Neural cell (in vitro differentiated cells): Measurements from ENCODE around the gene SLC6A19.

Source experiments
- EP300 ChIP-seq: fragments of 450-650 bp; conservative IDR thresholded peaks from 2 replicates; pipeline ENCODE4 v1.6.1; 2014; ENCODE audit warnings: antibody characterized with exemption, mild to moderate bottlenecking, moderate library complexity; ENCODE audit not compliant: poor library complexity, severe bottlenecking
- EZH2 ChIP-seq: fragments of 200-600, 300-800 bp; shearing (Covaris generic), sonication (generic); IDR thresholded peaks from 2 replicates; pipeline ENCODE4 v1.6.1; 2014; ENCODE audit warnings: antibody characterized with exemption, low read length, borderline replicate concordance, mild to moderate bottlenecking; ENCODE audit not compliant: insufficient read depth, poor library complexity, severe bottlenecking
- MXI1 ChIP-seq: fragments of 450-650 bp; conservative IDR thresholded peaks from 2 replicates; pipeline ENCODE4 v1.6.1; 2014; ENCODE audit warnings: antibody characterized with exemption, mild to moderate bottlenecking; ENCODE audit not compliant: poor library complexity, severe bottlenecking
- POLR2AphosphoS5 ChIP-seq: IDR thresholded peaks from 2 replicates; pipeline ENCODE4 v1.6.1; 2012
- RAD21 ChIP-seq: fragments of 450-650 bp; conservative IDR thresholded peaks from 2 replicates; pipeline ENCODE4 v1.6.1; 2014; ENCODE audit warnings: antibody characterized with exemption, mild to moderate bottlenecking, moderate library complexity
- TAF1 ChIP-seq: IDR thresholded peaks from 2 replicates; pipeline ENCODE4 v1.6.1; 2012; ENCODE audit warnings: low read depth
- TF ChIP-seq, protein P1 (sequence below): fragments of 450-650 bp; IDR thresholded peaks from 2 replicates; pipeline ENCODE4 v1.5.1; 2014; ENCODE audit warnings: antibody characterized with exemption, mild to moderate bottlenecking, moderate library complexity; ENCODE audit not compliant: poor library complexity, severe bottlenecking
- TF ChIP-seq, protein P2 (sequence below): IDR thresholded peaks from 2 replicates; pipeline ENCODE4 v1.6.1; 2012; ENCODE audit warnings: borderline replicate concordance

DNA sequence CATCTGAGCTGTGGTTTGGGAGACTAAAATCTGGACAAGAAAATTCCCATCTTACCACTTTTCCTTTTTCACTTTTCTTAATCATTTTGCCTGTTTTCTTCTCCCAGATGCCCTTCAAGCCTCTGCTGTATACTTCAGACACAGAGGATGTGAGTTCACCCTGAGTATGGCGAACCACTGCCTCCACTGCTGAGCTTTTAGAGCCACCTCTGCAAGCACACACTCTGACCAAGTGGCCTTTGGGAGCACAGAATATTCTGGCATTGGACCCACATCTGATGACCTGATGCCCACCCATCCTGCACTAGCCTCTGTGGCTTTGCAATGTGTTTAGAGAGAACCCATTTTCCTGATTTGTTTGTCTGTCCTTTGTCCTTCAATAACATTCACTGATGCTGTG is 61.0 kb downstream of the SLC6A19 start:
- TF ChIP-seq, protein P1, sequence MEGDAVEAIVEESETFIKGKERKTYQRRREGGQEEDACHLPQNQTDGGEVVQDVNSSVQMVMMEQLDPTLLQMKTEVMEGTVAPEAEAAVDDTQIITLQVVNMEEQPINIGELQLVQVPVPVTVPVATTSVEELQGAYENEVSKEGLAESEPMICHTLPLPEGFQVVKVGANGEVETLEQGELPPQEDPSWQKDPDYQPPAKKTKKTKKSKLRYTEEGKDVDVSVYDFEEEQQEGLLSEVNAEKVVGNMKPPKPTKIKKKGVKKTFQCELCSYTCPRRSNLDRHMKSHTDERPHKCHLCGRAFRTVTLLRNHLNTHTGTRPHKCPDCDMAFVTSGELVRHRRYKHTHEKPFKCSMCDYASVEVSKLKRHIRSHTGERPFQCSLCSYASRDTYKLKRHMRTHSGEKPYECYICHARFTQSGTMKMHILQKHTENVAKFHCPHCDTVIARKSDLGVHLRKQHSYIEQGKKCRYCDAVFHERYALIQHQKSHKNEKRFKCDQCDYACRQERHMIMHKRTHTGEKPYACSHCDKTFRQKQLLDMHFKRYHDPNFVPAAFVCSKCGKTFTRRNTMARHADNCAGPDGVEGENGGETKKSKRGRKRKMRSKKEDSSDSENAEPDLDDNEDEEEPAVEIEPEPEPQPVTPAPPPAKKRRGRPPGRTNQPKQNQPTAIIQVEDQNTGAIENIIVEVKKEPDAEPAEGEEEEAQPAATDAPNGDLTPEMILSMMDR: no peak
- TF ChIP-seq, protein P2, sequence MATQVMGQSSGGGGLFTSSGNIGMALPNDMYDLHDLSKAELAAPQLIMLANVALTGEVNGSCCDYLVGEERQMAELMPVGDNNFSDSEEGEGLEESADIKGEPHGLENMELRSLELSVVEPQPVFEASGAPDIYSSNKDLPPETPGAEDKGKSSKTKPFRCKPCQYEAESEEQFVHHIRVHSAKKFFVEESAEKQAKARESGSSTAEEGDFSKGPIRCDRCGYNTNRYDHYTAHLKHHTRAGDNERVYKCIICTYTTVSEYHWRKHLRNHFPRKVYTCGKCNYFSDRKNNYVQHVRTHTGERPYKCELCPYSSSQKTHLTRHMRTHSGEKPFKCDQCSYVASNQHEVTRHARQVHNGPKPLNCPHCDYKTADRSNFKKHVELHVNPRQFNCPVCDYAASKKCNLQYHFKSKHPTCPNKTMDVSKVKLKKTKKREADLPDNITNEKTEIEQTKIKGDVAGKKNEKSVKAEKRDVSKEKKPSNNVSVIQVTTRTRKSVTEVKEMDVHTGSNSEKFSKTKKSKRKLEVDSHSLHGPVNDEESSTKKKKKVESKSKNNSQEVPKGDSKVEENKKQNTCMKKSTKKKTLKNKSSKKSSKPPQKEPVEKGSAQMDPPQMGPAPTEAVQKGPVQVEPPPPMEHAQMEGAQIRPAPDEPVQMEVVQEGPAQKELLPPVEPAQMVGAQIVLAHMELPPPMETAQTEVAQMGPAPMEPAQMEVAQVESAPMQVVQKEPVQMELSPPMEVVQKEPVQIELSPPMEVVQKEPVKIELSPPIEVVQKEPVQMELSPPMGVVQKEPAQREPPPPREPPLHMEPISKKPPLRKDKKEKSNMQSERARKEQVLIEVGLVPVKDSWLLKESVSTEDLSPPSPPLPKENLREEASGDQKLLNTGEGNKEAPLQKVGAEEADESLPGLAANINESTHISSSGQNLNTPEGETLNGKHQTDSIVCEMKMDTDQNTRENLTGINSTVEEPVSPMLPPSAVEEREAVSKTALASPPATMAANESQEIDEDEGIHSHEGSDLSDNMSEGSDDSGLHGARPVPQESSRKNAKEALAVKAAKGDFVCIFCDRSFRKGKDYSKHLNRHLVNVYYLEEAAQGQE: no peak
- TF ChIP-seq EZH2 (no peak), RAD21 (no peak), POLR2AphosphoS5 (no peak), TAF1 (no peak), MXI1 (no peak), EP300 (no peak)
